ENCODE measurements around the gene LGALSL. TPM values are rescaled to one million over a fixed set of nuclear protein-coding genes. Genes with fewer than 3 reads are reported as not detected.

LGALSL gene
- total and polyA plus RNA-seq, 9 of the 15 experiments (the other 6 are each of a cell fraction or from before 2014, with no cell fraction given) = 0.04 to 0.29 (median 0.14) TPM; not detected in 3

GRCh38 chr2:64466478-64467085 lies 12.6 kb downstream of the LGALSL start:
- Histone ChIP-seq H3K79me2 (ENCODE audit: control insufficient read depth, insufficient read depth, low read length) (no peaks in the 10 kb centered on the region), H3K9me3 (replicated peaks; ENCODE audit: control insufficient read depth, insufficient read depth, low read depth, low read length) (no peaks in the 10 kb centered on the region), H2AFZ (ENCODE audit: low read depth, low read length) (no peak overlapping the region), H3K4me3 (no peak overlapping the region), H4K20me1 (replicated peaks; ENCODE audit: control insufficient read depth, insufficient read depth, low read length) (no peaks in the 10 kb centered on the region), H3K9me1 (ENCODE audit: control insufficient read depth, insufficient read depth, low read length) (no peaks in the 10 kb centered on the region), H3K27me3 (ENCODE audit: control insufficient read depth in 2 of 2, insufficient read depth in 2 of 2, low read length in 2 of 2) (peaks cover 10 to 20% of the 10 kb centered on the region in 2 experiments; a peak in 4 of 5 replicates), H3K4me1 (replicated peaks in 1 of 2; ENCODE audit: control insufficient read depth in 2 of 2, insufficient read depth in 2 of 2, low read length in 2 of 2) (no peaks in the 10 kb centered on the region), H3K4me2 (ENCODE audit: insufficient read depth, low read length) (no peak overlapping the region), H3K27ac (ENCODE audit: extremely low read depth, low read depth, low read length) (no peak overlapping the region), H3K9ac (ENCODE audit: insufficient read depth in 1 of 2, low read depth in 2 of 2, low read length in 2 of 2) (no peak overlapping the region), H3K36me3 (ENCODE audit: control insufficient read depth, insufficient read depth, low read length) (no peaks in the 10 kb centered on the region)
- intact Hi-C loops (cut with micrococcal nuclease) (no loop called here), in situ Hi-C loops (cut with MboI) (no loop called here)
- WGBS (ENCODE audit: insufficient coverage, low coverage, missing lambda C conversion rate) = 0% methylated on average over 6 of the region's 6 CpGs
- POLR2A ChIA-PET = interaction anchor here (0.5 to 1.8 kb wide), 2 partner anchors 16 to 21 kb away, joined by 3 to 6 read pairs; no protein-coding TSS in a partner anchor
- DNase-seq (ENCODE audit: extremely low read depth in 1 of 4, low spot score in 3 of 4) = no peak
- no peak for FAIRE-seq
- no TSS peak for BruUV-seq (replicated peaks)
- ATAC-seq = no peak
- CTCF ChIA-PET (ENCODE audit: low intra/inter-chr PET ratio) = interaction anchor here (0.6 kb wide), 1 partner anchor 120 kb away, joined by 4 read pairs; no protein-coding TSS in a partner anchor
- TF ChIP-seq ZNF12 (CRISPR knock-in tag; IDR thresholded peaks at IDR 0.05) (no peak), NR1H2 (CRISPR knock-in tag; IDR thresholded peaks at IDR 0.05) (no peak), TBP (optimal IDR thresholded peaks at IDR 0.05; ENCODE audit: low read depth, low read length) (no peak), ZNF609 (CRISPR knock-in tag; IDR thresholded peaks at IDR 0.05; ENCODE audit: borderline replicate concordance) (no peak), PBX2 (CRISPR knock-in tag; IDR thresholded peaks at IDR 0.05; ENCODE audit: low read depth) (no peak), PBX2 (tag; conservative IDR thresholded peaks at IDR 0.05; ENCODE audit: low read depth) (no peak), CBFA2T3 (IDR thresholded peaks at IDR 0.05) (no peak), PCBP2 (IDR thresholded peaks at IDR 0.05; ENCODE audit: low read depth, low read length, poor library complexity, severe bottlenecking) (no peak), ZNF280A (IDR thresholded peaks at IDR 0.05; ENCODE audit: low read depth, partially characterized antibody) (no peak), THRA (IDR thresholded peaks at IDR 0.05) (no peak)

Data from K562 (cell line).